ENCODE results near the gene HELZ2. TPM values are rescaled to one million over a fixed set of nuclear protein-coding genes. Genes with fewer than 3 reads are reported as not detected.
A peak's percentile ranks its signal among the peaks of the same experiment; 100 is the strongest.

The HELZ2 gene
- total and polyA plus RNA-seq, 2 of the 4 experiments (the other 2 are of a cell fraction), result 4.7 to 10.6 TPM

GRCh38 chr20:63567136-63567385 is 7.0 kb downstream of the HELZ2 start:
- Histone ChIP-seq H2AFZ (replicated peaks; ENCODE audit: low read length, poor library complexity) (no peak overlapping the region), H4K20me1 (ENCODE audit: insufficient read depth, low read length) (no peaks in the 10 kb centered on the region), H3K9me3 (ENCODE audit: control insufficient read depth, insufficient read depth, low read length) (no peaks in the 10 kb centered on the region), H3K23ac (ENCODE audit: low read depth, low read length) (no peak overlapping the region), H2BK5ac (ENCODE audit: low read depth, low read length, poor library complexity, severe bottlenecking) (no peak overlapping the region), H3K4me2 (ENCODE audit: low read depth, low read length) (no peak overlapping the region), H3K14ac (replicated peaks; ENCODE audit: low read depth, low read length) (no peak overlapping the region), H2BK120ac (ENCODE audit: low read depth, low read length) (no peak overlapping the region), H3K9me1 (ENCODE audit: insufficient read depth, low read length) (no peaks in the 10 kb centered on the region), H3K4ac (ENCODE audit: low read depth, low read length) (no peak overlapping the region), H3K4me1 (ENCODE audit: control insufficient read depth, insufficient read depth, low read length) (no peaks in the 10 kb centered on the region), H3K18ac (ENCODE audit: low read depth, low read length) (no peak overlapping the region), H3K27me3 (ENCODE audit: control insufficient read depth, insufficient read depth, low read length) (no peaks in the 10 kb centered on the region), H2BK20ac (ENCODE audit: low read depth, low read length) (no peak overlapping the region), H2AK9ac (replicated peaks; ENCODE audit: low read depth, low read length, poor library complexity) (peak overlapping the region; percentile 42), H3K79me1 (ENCODE audit: low read depth in 1 of 2, low read length in 2 of 2) (no peaks in the 10 kb centered on the region), H3K27ac (ENCODE audit: insufficient read depth, low read length) (no peak overlapping the region), H3K9ac (ENCODE audit: low read depth, low read length) (no peak overlapping the region), H3K56ac (ENCODE audit: extremely low read depth, insufficient read depth, low read length) (no peak overlapping the region), H2BK15ac (ENCODE audit: low read depth, low read length) (no peak overlapping the region), H4K8ac (ENCODE audit: low read depth in 2 of 2, low read length in 2 of 2) (no peak overlapping the region), H3K36me3 (ENCODE audit: control insufficient read depth, insufficient read depth, low read length) (peaks cover 50% of the 10 kb centered on the region), H3K4me3 (ENCODE audit: insufficient read depth, low read depth, low read length) (no peak overlapping the region), H4K91ac (ENCODE audit: insufficient read depth, low read depth, low read length) (no peak overlapping the region), H2AK5ac (ENCODE audit: low read depth, low read length) (no peak overlapping the region), H4K5ac (ENCODE audit: low read depth, low read length) (no peak overlapping the region)
- ATAC-seq (ENCODE audit: low read depth), result no peak
- ChIA-PET CTCF (no interaction called here), POLR2A (ENCODE audit: unreplicated experiment) (no interaction called here)
- 90% methylated on average over 21 of the region's 22 CpGs; no CpG with 5 or more reads in 1 of the 2 experiments for WGBS, 2 experiments (ENCODE audit: extremely low coverage in 2 of 2, insufficient read length in 1 of 2)
- in situ Hi-C loops (cut with MboI; ENCODE audit: low sequenced_read_pairs), result no loop called here
- intact Hi-C loops (cut with micrococcal nuclease), result no loop called here
- no TSS peak for BruUV-seq (replicated peaks)
- TF ChIP-seq MAFK (IDR thresholded peaks at IDR 0.05; ENCODE audit: low read depth, low read length) (no peak), RAD21 (IDR thresholded peaks at IDR 0.05; ENCODE audit: low read length) (no peak), FOS (IDR thresholded peaks at IDR 0.05; ENCODE audit: low read depth, low read length) (no peak), POLR2A (IDR thresholded peaks at IDR 0.05; ENCODE audit: low read depth, low read length) (no peak), ELK1 (IDR thresholded peaks at IDR 0.05; ENCODE audit: borderline replicate concordance, low read depth, low read length) (no peak), CEBPB (IDR thresholded peaks at IDR 0.05; ENCODE audit: low read depth, low read length) (no peak), RFX5 (IDR thresholded peaks at IDR 0.05; ENCODE audit: low read depth, low read length) (no peak), MAZ (IDR thresholded peaks at IDR 0.05; ENCODE audit: borderline replicate concordance, low read depth, low read length) (no peak), CHD1 (IDR thresholded peaks at IDR 0.05; ENCODE audit: low read depth, low read length) (no peak), BHLHE40 (IDR thresholded peaks at IDR 0.05; ENCODE audit: low read depth, low read length) (no peak)
- dilution Hi-C loops (cut with HindIII; ENCODE audit: low sequenced_read_pairs, unreplicated experiment), result no loop called here
- DNase-seq, result no peak
